ENCODE data around the gene TMEM174.

The TMEM174 gene

GRCh38 chr5:73172951-73173350 lies at the start of gene TMEM174:
TMEM174 (plus strand) TSS chr5:73173193; CDS start chr5:73173244, 51 bp downstream.
- DNase-seq: no peak

- no peak for DNase-seq
These were observed 47.7 kb upstream of the TMEM174 start for GRCh38 chr5:73125289-73125688.

GRCh38 chr5:73126381-73126780 lies 46.6 kb upstream of the TMEM174 start:
- DNase-seq: no peak

- DNase-seq: no peak
These were observed 46.0 kb upstream of the TMEM174 start for GRCh38 chr5:73126957-73127356.

- no peak for DNase-seq
These were observed 43.9 kb upstream of the TMEM174 start for GRCh38 chr5:73129143-73129542.

GRCh38 chr5:73130811-73131210 lies 42.2 kb upstream of the TMEM174 start:
- DNase-seq: no peak

GRCh38 chr5:73131711-73132425 lies 41.1 kb upstream of the TMEM174 start:
- DNase-seq: no peak

GRCh38 chr5:73132759-73133158 lies 40.2 kb upstream of the TMEM174 start:
- DNase-seq: no peak

- DNase-seq: no peak
These were observed 38.0 kb upstream of the TMEM174 start for GRCh38 chr5:73135021-73135420.

GRCh38 chr5:73135429-73136054 lies 37.5 kb upstream of the TMEM174 start:
- no peak for DNase-seq

- no peak for DNase-seq
These were observed 36.9 kb upstream of the TMEM174 start for GRCh38 chr5:73136055-73136562.

- no peak for DNase-seq
These were observed 35.1 kb upstream of the TMEM174 start for GRCh38 chr5:73137563-73138530.

- DNase-seq: no peak
These were observed 33.5 kb upstream of the TMEM174 start for GRCh38 chr5:73139485-73139884.

- no peak for DNase-seq
These were observed 32.2 kb upstream of the TMEM174 start for GRCh38 chr5:73140801-73141200.

GRCh38 chr5:73142035-73142434 lies 31.0 kb upstream of the TMEM174 start:
- no peak for DNase-seq

GRCh38 chr5:73143716-73144115 lies 29.3 kb upstream of the TMEM174 start:
- no peak for DNase-seq

- no peak for DNase-seq
These were observed 23.5 kb upstream of the TMEM174 start for GRCh38 chr5:73149540-73149939.

- DNase-seq: no peak
These were observed 22.1 kb upstream of the TMEM174 start for GRCh38 chr5:73150876-73151275.

GRCh38 chr5:73151766-73152410 lies 21.1 kb upstream of the TMEM174 start:
- DNase-seq: no peak

GRCh38 chr5:73152411-73153388 lies 20.3 kb upstream of the TMEM174 start:
- DNase-seq: no peak

GRCh38 chr5:73153513-73153912 lies 19.5 kb upstream of the TMEM174 start:
- no peak for DNase-seq
